ENCODE data around the gene MYOG. TPM values are rescaled to one million over a fixed set of nuclear protein-coding genes. Genes with fewer than 3 reads are reported as not detected.

Gene MYOG
- total RNA-seq, 1 donor from 2014 or later: not detected

DNA sequence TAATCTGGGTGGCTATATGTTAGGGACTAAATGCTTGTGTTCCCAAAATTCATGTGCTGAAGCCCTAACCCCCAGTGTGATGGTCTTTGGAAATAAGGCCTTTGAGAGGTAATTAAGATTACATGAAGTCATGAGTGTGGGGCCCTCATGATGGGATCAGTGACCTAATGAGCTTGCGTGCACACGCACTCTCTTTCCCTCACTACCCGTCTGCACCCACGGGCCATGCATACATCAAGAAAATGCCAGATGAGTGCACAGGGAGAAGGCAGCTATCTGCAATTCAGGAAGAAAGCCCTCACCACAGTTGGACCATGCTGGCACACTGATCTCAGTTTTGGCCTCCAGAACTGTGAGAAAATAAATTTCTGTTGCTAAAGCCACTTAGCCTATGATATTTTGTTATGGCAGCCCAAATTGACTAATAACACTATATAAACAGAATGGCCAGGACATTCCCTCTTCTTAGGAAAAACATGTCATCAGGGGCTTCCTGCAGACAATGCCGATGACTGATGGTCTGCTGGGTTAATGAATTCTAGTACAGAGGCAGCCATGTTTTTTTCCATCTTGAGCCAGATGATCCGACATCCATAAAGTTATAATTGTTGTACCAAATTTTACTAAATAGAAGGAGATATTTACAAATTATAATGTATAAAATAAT, 18.1 kb upstream of the MYOG start:
- H3K9me3 Mint-ChIP-seq: no peaks in the 10 kb centered on the region
- no peak overlapping the region for H3K4me3 Mint-ChIP-seq
- no peak for DNase-seq (ENCODE audit: low spot score)
- H3K36me3 Mint-ChIP-seq (ENCODE audit: low read depth): no peaks in the 10 kb centered on the region
- no peaks in the 10 kb centered on the region for H3K4me1 Mint-ChIP-seq (ENCODE audit: low read depth)
- no peak overlapping the region for H3K27ac Mint-ChIP-seq
- intact Hi-C loops (cut with micrococcal nuclease): no loop called here
- peaks cover 24% of the 10 kb centered on the region for H3K27me3 Mint-ChIP-seq (ENCODE audit: insufficient read depth)

DNA sequence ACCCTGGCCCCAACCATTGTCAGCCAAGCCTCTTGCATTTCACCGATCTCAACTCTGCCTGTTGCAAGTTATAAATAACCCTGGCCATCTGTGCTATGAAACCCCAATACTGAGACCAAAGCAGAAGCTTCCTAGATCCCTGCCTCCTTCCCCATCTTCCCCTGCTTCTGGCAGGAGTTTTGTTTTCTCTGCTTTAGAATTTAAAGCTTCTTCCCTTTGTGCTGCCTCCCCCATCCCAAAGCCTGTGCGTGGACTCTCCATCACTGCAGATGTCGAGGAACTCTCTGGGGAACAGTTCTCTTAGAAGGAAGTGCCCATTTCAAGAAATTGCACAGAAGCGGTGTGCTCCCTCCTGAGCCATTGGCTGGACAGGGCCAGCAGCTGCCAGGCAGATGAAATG, 17.4 kb upstream of the MYOG start:
- H3K36me3 Mint-ChIP-seq (ENCODE audit: low read depth): no peaks in the 10 kb centered on the region
- peaks cover 25% of the 10 kb centered on the region for H3K27me3 Mint-ChIP-seq (ENCODE audit: insufficient read depth)
- no peaks in the 10 kb centered on the region for H3K4me1 Mint-ChIP-seq (ENCODE audit: low read depth)
- H3K27ac Mint-ChIP-seq: no peak overlapping the region
- intact Hi-C loops (cut with micrococcal nuclease): no loop called here
- H3K4me3 Mint-ChIP-seq: no peak overlapping the region
- no peaks in the 10 kb centered on the region for H3K9me3 Mint-ChIP-seq
- no peak for DNase-seq (ENCODE audit: low spot score)

DNA sequence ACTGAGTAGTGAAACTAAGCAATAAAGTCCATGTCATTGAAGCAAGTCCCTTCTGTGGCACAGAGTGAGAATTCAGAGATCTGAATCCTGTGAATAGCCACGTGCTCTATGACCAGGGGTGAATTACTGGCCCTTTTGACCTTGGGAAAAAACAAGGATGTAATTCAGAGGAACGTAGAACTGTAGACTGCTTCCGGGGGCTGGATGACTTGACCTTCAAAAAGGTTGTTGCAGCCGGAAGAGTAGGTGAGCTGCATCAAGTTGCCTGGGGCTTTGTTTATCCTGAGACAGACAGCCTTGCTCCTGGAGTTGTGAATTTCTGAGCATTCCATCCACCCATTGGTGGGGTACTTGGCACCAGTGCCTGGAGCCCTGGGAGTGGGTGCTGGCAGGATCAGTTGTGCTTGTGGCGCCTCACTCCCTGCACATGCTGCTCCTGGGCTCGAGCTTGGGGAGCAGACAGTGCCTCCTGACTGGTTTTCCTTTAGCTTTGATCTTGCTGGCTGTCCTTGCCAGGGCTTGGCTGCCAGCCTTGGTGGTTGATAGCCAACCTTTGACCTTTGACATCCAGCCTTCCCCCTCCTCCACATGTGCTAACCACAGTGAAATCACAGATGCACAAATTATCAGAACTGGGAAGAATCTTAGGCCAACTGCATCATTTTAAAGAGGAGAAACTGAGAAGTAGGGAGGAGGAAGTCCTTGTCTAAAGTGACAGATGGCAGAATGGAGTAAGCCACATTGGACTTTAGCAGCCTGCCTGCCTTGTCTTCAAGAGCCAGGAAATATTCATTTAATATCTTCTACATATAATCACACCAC, 16.2 kb upstream of the MYOG start:
- no peak overlapping the region for H3K4me3 Mint-ChIP-seq
- DNase-seq (ENCODE audit: low spot score): no peak
- no peaks in the 10 kb centered on the region for H3K36me3 Mint-ChIP-seq (ENCODE audit: low read depth)
- H3K27me3 Mint-ChIP-seq (ENCODE audit: insufficient read depth): peaks cover 25% of the 10 kb centered on the region
- no peaks in the 10 kb centered on the region for H3K9me3 Mint-ChIP-seq
- intact Hi-C loops (cut with micrococcal nuclease): no loop called here
- H3K27ac Mint-ChIP-seq: no peak overlapping the region
- no peaks in the 10 kb centered on the region for H3K4me1 Mint-ChIP-seq (ENCODE audit: low read depth)

DNA sequence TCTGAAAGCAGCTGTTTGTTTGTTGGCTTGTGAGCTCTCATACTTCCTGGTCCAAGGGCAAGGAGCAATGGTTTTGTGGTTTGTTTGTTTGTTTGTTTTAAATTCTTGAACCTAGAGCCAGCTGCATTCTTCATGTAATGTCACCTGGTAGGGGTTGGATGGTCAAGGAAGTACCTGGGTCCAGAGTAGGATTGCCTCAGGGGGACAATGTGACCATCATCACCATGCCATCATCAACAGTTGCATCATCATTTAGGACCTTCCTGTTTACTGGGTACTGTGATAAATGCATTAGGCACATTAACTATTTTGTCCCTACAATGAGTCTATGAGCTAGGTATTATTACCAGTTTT, 14.7 kb upstream of the MYOG start:
- Mint-ChIP-seq H3K4me1 (ENCODE audit: low read depth) (no peaks in the 10 kb centered on the region), H3K27ac (no peak overlapping the region)

DNA sequence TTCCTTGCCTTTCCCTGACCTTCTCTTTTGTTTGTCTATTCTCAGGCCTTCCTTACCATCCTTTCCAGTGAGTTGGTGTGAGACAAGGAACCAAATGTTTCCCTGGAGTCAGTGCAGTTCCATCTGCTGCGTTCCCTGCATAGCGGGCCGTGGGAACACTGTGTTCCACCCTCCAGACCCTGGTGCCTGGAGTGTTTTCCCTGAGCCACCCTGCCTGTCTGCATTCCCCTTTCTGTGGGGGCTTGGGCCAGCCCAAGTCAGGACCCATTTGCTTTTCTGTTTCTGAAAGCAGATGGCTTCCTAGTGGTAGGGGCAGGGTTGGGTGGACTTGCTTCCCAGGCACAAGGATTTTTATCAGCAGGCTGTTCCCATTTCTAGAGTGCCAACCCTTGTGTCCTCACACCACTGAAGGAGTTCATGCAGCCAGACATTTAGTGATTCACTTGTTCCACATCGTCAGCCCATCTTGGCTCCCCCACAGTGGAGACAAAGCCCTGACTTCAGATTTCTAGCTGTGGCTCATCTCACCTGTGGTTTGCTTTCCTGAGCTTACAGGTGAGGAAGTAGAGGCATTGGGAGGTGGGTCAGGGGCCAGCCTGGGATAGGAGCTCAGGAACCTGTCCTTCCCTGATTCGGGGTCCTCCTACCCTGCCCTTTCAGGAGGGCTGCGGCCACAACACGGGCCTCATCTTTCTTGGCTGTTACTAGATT, 14.1 kb upstream of the MYOG start:
- H3K27me3 Mint-ChIP-seq (ENCODE audit: insufficient read depth): peaks cover 29% of the 10 kb centered on the region
- intact Hi-C loops (cut with micrococcal nuclease): no loop called here
- peaks cover 11% of the 10 kb centered on the region for H3K9me3 Mint-ChIP-seq
- no peak overlapping the region for H3K4me3 Mint-ChIP-seq
- DNase-seq (ENCODE audit: low spot score): no peak
- H3K36me3 Mint-ChIP-seq (ENCODE audit: low read depth): no peaks in the 10 kb centered on the region
- H3K27ac Mint-ChIP-seq: no peak overlapping the region
- no peaks in the 10 kb centered on the region for H3K4me1 Mint-ChIP-seq (ENCODE audit: low read depth)

More for the DNA sequence above, 14.7 kb upstream of the MYOG start:
- Mint-ChIP-seq H3K27me3 (ENCODE audit: insufficient read depth) (peaks cover 29% of the 10 kb centered on the region), H3K9me3 (peaks cover 5% of the 10 kb centered on the region), H3K4me3 (no peak overlapping the region), H3K36me3 (ENCODE audit: low read depth) (no peaks in the 10 kb centered on the region)
- intact Hi-C loops (cut with micrococcal nuclease): no loop called here
- DNase-seq (ENCODE audit: low spot score): no peak

DNA sequence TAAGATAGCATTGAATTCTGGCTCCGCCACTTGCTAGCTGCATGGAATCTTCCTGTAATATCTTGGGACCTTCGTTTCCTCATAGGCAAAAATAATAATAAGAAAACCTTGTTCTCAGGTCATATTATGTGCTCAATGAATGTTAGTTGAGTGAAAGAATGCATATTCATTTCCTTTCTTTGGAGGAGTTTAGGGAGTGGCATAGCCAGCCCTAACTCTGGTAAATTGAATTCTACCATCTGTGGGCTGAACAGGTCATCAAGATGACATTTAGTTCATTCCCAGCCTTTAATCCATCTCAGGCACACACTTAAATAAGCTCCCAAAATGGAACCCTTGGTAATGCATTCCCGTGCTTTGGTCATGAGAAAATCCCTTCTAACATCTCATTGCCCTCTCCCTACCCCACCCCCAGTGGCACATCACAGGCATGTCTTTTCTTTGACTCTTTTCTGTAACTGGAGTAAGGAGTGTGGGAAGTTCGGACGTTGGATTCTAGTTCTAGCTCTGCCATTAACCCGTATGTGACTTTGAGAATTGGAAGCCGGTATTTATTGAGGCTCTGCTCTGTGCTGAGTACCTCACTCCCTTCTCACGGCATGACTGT, 13.2 kb upstream of the MYOG start:
- intact Hi-C loops (cut with micrococcal nuclease): no loop called here
- Mint-ChIP-seq H3K4me1 (ENCODE audit: low read depth) (no peaks in the 10 kb centered on the region), H3K9me3 (peaks cover 18% of the 10 kb centered on the region), H3K27me3 (ENCODE audit: insufficient read depth) (peaks cover 31% of the 10 kb centered on the region), H3K27ac (no peak overlapping the region), H3K36me3 (ENCODE audit: low read depth) (no peaks in the 10 kb centered on the region), H3K4me3 (no peak overlapping the region)
- DNase-seq (ENCODE audit: low spot score): no peak

DNA sequence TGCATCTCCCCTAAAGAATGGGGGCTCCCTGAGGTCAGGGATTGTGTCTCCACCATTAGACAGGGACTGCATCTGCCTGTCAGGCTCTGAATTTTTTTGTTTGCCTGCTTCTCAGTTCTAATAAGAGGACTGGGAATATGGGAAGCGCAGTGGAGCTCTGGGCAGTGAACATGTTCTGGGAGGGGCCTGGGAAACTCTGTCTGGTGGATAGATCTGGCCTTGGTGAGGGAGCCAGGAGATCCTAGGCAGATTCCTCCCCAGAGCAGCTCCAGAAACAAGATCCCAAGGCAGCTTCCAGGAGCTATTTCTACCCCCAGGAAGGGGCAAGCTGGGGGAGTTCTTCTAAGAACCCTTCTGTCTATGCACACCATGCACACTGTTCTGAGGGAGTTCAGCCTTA, 12.6 kb upstream of the MYOG start:
- Mint-ChIP-seq H3K36me3 (ENCODE audit: low read depth) (no peaks in the 10 kb centered on the region), H3K4me3 (no peak overlapping the region), H3K27ac (no peak overlapping the region), H3K9me3 (peaks cover 18% of the 10 kb centered on the region), H3K27me3 (ENCODE audit: insufficient read depth) (peaks cover 31% of the 10 kb centered on the region), H3K4me1 (ENCODE audit: low read depth) (no peaks in the 10 kb centered on the region)
- DNase-seq (ENCODE audit: low spot score): no peak
- intact Hi-C loops (cut with micrococcal nuclease): no loop called here

DNA sequence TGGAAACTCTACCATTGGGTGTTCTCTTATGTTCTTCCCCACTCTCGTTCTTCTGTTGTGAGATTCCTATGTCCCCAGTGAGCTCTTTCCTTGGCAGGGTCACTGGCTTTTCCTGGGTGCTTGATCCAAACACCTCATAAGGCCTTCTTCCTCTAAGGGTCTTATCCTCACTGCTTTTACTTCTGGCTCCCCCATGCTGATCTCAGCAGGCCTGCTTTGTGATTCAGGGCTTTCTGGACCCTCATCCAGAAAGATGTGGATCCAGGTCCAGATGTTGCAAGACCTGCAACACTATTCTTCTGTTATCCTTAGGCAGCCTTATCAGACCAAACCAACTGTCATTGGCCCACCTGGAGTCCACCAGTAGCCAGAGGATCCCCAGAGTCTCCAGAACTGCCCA, 11.2 kb upstream of the MYOG start:
- DNase-seq (ENCODE audit: low spot score): no peak
- peaks cover 33% of the 10 kb centered on the region for H3K27me3 Mint-ChIP-seq (ENCODE audit: insufficient read depth)
- H3K4me3 Mint-ChIP-seq: no peak overlapping the region
- H3K9me3 Mint-ChIP-seq: peaks cover 18% of the 10 kb centered on the region
- intact Hi-C loops (cut with micrococcal nuclease): no loop called here
- no peak overlapping the region for H3K27ac Mint-ChIP-seq
- no peaks in the 10 kb centered on the region for H3K36me3 Mint-ChIP-seq (ENCODE audit: low read depth)
- H3K4me1 Mint-ChIP-seq (ENCODE audit: low read depth): no peaks in the 10 kb centered on the region

DNA sequence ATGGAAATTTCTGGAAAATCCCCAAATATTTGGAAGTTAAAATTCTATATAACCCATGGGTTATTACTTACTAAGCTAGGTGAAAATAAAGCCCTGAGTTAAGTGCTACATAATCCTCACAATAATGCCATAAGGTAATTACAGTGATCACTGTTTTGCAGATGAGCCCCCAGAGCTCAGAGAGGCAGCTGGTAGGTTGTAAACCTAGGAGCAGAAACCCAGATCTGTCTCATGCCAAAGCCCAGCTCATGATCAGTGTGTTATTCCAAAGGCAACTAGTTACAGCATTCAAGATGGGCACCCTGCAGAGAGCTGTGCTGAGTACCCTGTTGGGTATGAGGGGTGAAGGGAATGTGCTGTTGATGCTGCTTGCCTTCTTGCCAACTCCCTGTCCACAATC, 10.8 kb upstream of the MYOG start:
- no peaks in the 10 kb centered on the region for H3K36me3 Mint-ChIP-seq (ENCODE audit: low read depth)
- H3K27ac Mint-ChIP-seq: no peak overlapping the region
- intact Hi-C loops (cut with micrococcal nuclease): no loop called here
- H3K27me3 Mint-ChIP-seq (ENCODE audit: insufficient read depth): peaks cover 33% of the 10 kb centered on the region
- H3K4me1 Mint-ChIP-seq (ENCODE audit: low read depth): no peaks in the 10 kb centered on the region
- no peak overlapping the region for H3K4me3 Mint-ChIP-seq
- no peak for DNase-seq (ENCODE audit: low spot score)
- H3K9me3 Mint-ChIP-seq: peaks cover 18% of the 10 kb centered on the region

DNA sequence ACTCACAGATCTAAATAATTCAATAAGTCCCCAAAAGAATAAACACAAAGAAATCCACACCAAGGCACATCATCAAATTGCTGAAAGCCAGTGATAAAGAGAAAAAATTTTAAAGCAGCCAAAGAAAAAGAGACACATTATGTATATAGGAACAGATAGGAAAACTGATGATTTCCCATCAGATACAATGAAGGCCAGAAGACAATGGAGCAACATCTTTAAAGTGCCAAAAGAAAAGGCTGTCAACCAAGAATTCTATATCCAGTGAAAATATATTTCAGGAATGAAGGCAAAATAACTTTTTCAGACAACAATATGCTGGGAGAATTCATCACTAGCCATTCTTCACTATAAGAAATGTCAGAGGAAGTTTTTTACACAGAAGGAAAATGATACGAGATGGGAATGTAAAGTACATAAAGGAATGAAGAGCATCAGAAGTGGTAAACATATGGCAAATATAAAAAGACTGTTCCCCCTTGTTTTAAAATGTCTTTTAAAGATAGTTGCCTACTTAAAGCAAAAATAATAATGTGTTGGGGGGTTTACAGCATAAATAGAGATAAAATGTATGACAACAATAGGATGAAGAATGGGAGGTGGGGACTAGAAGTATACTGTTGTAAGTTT, 9.4 kb upstream of the MYOG start:
- Mint-ChIP-seq H3K9me3 (peaks cover 18% of the 10 kb centered on the region), H3K4me3 (no peak overlapping the region), H3K27ac (no peak overlapping the region), H3K36me3 (ENCODE audit: low read depth) (no peaks in the 10 kb centered on the region), H3K4me1 (ENCODE audit: low read depth) (no peaks in the 10 kb centered on the region), H3K27me3 (ENCODE audit: insufficient read depth) (peaks cover 28% of the 10 kb centered on the region)
- intact Hi-C loops (cut with micrococcal nuclease): no loop called here
- no peak for DNase-seq (ENCODE audit: low spot score)

DNA sequence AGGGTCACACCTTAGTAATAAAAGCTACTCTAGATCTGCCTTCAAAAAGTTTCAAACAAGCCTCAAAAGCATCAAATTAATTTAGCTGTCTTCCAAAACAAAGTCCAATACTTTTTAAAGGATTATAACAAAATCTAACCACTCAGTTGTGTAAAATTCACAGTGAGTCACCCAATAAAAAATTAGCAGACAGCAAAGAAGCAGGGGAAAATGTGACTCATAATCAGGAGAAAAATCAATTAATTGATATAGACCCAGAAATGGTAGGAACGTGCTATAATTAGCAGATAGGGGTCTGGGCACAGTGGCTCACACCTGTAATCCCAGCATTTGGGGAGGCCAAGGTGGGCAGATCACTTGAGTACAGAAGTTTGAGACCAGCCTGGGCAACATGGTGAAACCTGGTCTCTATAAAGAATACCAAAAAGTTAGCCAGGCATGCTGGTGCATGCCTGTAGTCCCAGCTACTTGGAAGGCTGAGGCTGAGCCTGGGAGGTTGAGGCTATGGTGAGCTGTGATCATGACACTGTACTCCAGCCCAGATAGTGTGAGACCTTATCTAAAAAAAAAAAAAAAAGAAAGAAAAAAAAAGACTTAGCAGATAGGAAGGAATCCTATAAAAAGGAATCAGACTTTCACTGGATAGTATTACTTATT, 8.1 kb upstream of the MYOG start:
- H3K4me3 Mint-ChIP-seq: no peak overlapping the region

DNA sequence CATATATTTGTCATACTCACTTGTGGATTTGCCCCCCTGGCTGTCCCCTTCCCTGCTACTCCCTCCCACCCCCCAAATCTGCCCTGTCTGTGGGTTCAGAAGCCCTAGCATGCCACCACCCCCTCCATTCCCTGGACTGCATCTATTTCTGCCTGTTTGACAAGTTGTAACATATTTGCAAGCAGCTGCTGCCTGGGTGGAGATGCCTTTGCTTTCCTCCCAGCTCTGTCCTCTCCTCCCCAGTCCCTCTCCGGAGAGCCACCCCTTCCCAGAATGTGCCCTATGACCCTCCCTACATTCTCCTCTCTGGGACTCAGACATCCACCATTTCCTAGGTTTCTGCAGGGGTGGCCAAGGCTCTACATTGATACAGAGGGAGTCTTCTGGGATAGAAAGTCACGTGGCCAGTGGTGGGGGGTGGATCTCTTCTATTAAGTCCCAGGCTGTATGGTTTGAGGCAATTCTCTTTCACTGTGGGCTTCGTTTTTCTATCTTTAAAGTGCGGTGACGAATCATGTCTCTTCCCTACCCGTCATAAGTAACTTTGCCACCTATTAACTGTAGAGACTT, 6.0 kb upstream of the MYOG start:
- Mint-ChIP-seq H3K27ac (no peak overlapping the region), H3K4me1 (ENCODE audit: low read depth) (no peaks in the 10 kb centered on the region), H3K36me3 (ENCODE audit: low read depth) (no peaks in the 10 kb centered on the region), H3K27me3 (ENCODE audit: insufficient read depth) (peaks cover 23% of the 10 kb centered on the region), H3K4me3 (no peak overlapping the region), H3K9me3 (peaks cover 18% of the 10 kb centered on the region)
- DNase-seq (ENCODE audit: low spot score): no peak
- intact Hi-C loops (cut with micrococcal nuclease): no loop called here

More for the DNA sequence above, 8.1 kb upstream of the MYOG start:
- no peak for DNase-seq (ENCODE audit: low spot score)
- H3K27ac Mint-ChIP-seq: no peak overlapping the region
- intact Hi-C loops (cut with micrococcal nuclease): no loop called here
- H3K4me1 Mint-ChIP-seq (ENCODE audit: low read depth): no peaks in the 10 kb centered on the region
- peaks cover 18% of the 10 kb centered on the region for H3K9me3 Mint-ChIP-seq
- no peaks in the 10 kb centered on the region for H3K36me3 Mint-ChIP-seq (ENCODE audit: low read depth)
- H3K27me3 Mint-ChIP-seq (ENCODE audit: insufficient read depth): peaks cover 28% of the 10 kb centered on the region

All from activated T-helper 1 cell treated with anti-CD3 and anti-CD28 coated beads, Interleukin-12 subunit alpha, Interleukin-12 subunit beta, Interleukin-2, Interleukin-4 antibody, amounts not matched to agents 30 ng/mL and 10 ng/mL and 1 ng/mL, durations not matched to agents 14 hours and 24 hours and 36 hours (primary cell).